Endothelial cell (in vitro differentiated cells): ENCODE results near the gene GREB1. TPM values are rescaled to one million over a fixed set of nuclear protein-coding genes. Genes with fewer than 3 reads are reported as not detected.

Source experiments
- DNase-seq: peaks from one replicate; pipeline ENCODE4 v3.0.0; 2021; ENCODE audit warnings: low spot score
- H3K27ac Mint-ChIP-seq: one replicate; pipeline ENCODE4 v1.8.0; 2021; ENCODE audit warnings: mixed read lengths, inconsistent platforms; ENCODE audit not compliant: unreplicated experiment
- H3K27me3 Mint-ChIP-seq: one replicate; pipeline ENCODE4 v1.8.0; 2021; ENCODE audit warnings: mild to moderate bottlenecking, moderate library complexity, mixed read lengths, inconsistent platforms; ENCODE audit not compliant: unreplicated experiment
- H3K36me3 Mint-ChIP-seq: one replicate; pipeline ENCODE4 v1.8.0; 2021; ENCODE audit warnings: mild to moderate bottlenecking, low read depth, mixed read lengths, inconsistent platforms; ENCODE audit not compliant: unreplicated experiment
- H3K4me1 Mint-ChIP-seq: one replicate; pipeline ENCODE4 v1.8.0; 2021; ENCODE audit warnings: mild to moderate bottlenecking, mixed read lengths, inconsistent platforms; ENCODE audit not compliant: unreplicated experiment
- H3K4me3 Mint-ChIP-seq: one replicate; pipeline ENCODE4 v1.8.0; 2021; ENCODE audit warnings: mild to moderate bottlenecking, mixed read lengths, inconsistent platforms; ENCODE audit not compliant: unreplicated experiment
- H3K9me3 Mint-ChIP-seq: one replicate; pipeline ENCODE4 v1.8.0; 2021; ENCODE audit warnings: mixed read lengths, inconsistent platforms; ENCODE audit not compliant: unreplicated experiment
- total RNA-seq: library from RNA; stranded (reverse); fragmentation: NEBNext Ultra II Directional; extraction: Animal tissue kit (Norgen Biotek cat#: 25700); gene quantifications from one replicate; pipeline ENCODE4 v1.2.1, GENCODE V29; 2021; ENCODE audit not compliant: unreplicated experiment
- TF ChIP-seq, protein P1 (sequence below): fragments of 200-600 bp; sonication (generic); IDR thresholded peaks from one replicate; pipeline ENCODE4 v1.5.0; 2021; ENCODE audit warnings: antibody characterized with exemption; ENCODE audit not compliant: unreplicated experiment

GREB1 gene
- total RNA-seq, 1 donor from 2014 or later, result 35.9 TPM

DNA sequence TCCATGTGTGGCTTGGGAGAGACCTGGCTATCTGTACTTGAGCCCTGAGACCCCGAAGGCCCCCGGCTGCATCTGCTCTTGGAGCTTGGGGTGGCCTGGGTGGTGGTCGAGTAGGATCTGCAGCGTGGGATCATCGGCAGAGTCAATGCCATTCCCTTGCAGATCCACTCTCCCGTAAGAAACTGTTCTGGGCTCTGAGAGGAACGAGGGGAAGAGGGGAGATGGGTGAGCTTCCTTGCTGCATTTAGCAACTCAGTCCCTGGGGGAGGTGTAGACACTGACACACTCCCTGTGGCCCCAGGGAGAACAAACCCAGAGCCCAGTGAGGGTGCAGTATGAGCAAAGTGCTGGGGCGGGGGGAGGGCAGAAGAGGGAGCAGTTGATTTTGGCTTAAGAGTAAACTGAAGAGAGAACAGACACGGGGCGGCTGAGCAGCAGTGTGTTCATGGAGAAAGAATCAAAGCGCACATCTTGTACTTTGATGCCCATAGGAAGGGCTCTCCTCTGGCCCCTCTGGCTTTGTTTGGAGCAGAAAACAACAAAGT, 8.5 kb downstream of the GREB1 start:
- Mint-ChIP-seq H3K4me3 (no peak overlapping the region), H3K27me3 (peaks cover 10% of the 10 kb centered on the region), H3K27ac (no peak overlapping the region), H3K36me3 (no peaks in the 10 kb centered on the region), H3K9me3 (no peaks in the 10 kb centered on the region), H3K4me1 (peaks cover 27% of the 10 kb centered on the region)
- DNase-seq, result no peak
- TF ChIP-seq, protein P1, sequence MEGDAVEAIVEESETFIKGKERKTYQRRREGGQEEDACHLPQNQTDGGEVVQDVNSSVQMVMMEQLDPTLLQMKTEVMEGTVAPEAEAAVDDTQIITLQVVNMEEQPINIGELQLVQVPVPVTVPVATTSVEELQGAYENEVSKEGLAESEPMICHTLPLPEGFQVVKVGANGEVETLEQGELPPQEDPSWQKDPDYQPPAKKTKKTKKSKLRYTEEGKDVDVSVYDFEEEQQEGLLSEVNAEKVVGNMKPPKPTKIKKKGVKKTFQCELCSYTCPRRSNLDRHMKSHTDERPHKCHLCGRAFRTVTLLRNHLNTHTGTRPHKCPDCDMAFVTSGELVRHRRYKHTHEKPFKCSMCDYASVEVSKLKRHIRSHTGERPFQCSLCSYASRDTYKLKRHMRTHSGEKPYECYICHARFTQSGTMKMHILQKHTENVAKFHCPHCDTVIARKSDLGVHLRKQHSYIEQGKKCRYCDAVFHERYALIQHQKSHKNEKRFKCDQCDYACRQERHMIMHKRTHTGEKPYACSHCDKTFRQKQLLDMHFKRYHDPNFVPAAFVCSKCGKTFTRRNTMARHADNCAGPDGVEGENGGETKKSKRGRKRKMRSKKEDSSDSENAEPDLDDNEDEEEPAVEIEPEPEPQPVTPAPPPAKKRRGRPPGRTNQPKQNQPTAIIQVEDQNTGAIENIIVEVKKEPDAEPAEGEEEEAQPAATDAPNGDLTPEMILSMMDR, result no peak

DNA sequence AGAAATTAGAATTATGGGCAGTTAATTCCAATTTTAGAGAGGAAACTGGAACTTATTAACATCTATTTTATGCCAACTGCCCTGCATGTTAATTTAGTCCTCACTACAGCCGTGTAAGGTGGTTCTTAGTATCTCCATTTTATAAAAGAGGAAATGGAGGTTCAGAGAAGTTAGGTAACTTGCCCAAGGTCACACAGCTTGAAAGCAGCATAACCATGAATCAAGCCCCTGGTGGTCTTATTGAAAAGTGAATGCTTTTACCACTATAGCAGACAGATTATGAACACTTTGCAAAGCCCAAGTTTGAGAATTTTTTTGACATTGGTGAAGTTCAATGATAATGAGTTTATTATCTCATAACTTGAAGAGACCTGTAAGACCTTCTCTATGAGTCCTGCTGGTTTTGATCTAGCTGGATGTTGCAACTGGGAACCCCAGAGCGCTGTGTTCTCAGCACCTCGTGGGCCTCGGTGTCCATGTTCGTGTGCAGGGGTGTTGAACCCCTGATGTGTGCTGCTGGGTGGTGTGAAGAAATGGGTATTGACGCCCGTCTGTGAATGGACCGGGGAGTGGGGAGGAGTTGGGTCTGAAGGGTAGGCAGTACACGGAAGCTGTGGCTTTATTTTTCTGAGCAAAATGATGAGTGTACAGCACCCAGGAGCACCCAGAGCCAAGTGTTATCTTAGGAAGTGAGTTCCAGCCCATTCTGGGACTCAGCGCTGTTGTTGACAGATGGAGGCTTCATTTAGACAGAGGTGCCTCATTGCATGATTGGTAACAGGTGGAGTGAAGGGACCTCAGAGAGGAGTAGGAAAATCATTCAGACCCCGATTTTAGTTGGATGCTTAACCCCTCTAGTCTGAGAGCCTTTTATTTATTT, 9.7 kb downstream of the GREB1 start:
- DNase-seq, result no peak
- peaks cover 27% of the 10 kb centered on the region for H3K4me1 Mint-ChIP-seq
- no peak overlapping the region for H3K27ac Mint-ChIP-seq

DNA sequence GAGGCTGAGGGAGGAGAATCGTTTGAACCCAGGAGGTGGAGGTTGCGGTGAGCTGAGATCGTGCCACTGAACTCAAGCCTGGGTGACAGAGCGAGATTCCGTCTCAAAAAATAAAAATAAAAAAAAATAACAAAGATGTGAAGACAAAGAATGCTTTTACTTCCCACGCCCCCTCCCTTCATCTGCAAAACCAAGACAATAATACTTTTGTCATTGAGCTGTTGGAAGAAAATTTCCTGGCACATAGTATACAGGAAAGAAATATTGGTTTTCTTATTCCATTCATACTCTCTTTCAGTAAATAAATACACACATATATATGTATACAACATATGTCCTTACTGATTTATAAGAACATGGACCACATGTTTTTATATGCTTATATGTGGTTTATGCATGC, 12.2 kb downstream of the GREB1 start:
- no peaks in the 10 kb centered on the region for H3K9me3 Mint-ChIP-seq
- no peak overlapping the region for H3K4me3 Mint-ChIP-seq
- H3K36me3 Mint-ChIP-seq, result peaks cover 4% of the 10 kb centered on the region
- H3K27me3 Mint-ChIP-seq, result peaks cover 3% of the 10 kb centered on the region
- TF ChIP-seq, protein P1, result no peak
- no peak for DNase-seq
- no peak overlapping the region for H3K27ac Mint-ChIP-seq
- H3K4me1 Mint-ChIP-seq, result peaks cover 14% of the 10 kb centered on the region

More for the DNA sequence above, 9.7 kb downstream of the GREB1 start:
- H3K9me3 Mint-ChIP-seq, result no peaks in the 10 kb centered on the region
- no peaks in the 10 kb centered on the region for H3K36me3 Mint-ChIP-seq
- H3K4me3 Mint-ChIP-seq, result no peak overlapping the region
- TF ChIP-seq, protein P1, result no peak
- peaks cover 10% of the 10 kb centered on the region for H3K27me3 Mint-ChIP-seq

DNA sequence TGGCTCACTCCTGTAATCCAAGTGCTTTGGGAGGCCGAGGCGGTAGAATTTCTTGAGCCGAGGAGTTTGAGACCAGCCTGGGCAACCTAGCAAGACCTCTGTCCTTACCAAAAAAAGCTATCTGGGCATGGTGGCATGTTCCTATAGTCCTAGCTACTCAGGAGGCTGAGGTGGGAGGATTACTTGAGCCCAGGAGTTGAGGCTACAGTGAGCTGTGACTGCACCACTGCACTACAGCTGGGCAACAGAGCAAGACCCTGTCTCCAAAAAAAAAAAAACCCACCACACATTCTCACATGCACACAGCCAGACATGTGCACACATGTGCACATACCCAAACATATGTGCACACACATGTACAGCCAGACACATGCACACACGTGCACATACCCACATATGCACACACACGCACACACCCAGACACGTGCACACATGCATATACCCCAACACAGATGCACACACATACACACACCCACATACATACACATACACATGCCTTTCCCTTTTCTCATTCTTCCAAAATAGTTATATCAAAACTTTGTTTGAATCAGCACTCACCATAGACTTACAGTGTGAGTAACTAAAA, 14.2 kb downstream of the GREB1 start:
- no peaks in the 10 kb centered on the region for H3K9me3 Mint-ChIP-seq

More for the DNA sequence above, 14.2 kb downstream of the GREB1 start:
- Mint-ChIP-seq H3K4me3 (no peak overlapping the region), H3K27ac (no peak overlapping the region), H3K27me3 (no peaks in the 10 kb centered on the region), H3K36me3 (peaks cover 4% of the 10 kb centered on the region), H3K4me1 (no peaks in the 10 kb centered on the region)
- DNase-seq, result no peak
- TF ChIP-seq, protein P1, result no peak
